Hepatocyte (in vitro differentiated cells): ENCODE measurements around the gene CDK9. TPM values are rescaled to one million over a fixed set of nuclear protein-coding genes. Genes with fewer than 3 reads are reported as not detected.

Experiments
- DNase-seq: peaks from one replicate; pipeline ENCODE4 v3.0.0-alpha.2; 2016; ENCODE audit warnings: low spot score
- H2AFZ ChIP-seq: fragments of 200-600 bp; sonication (generic); 2 replicates; pipeline ENCODE4 v1.6.0; 2016; ENCODE audit warnings: antibody characterized with exemption, mild to moderate bottlenecking
- H3K27ac ChIP-seq: fragments of 200-600 bp; sonication (generic); 2 replicates; pipeline ENCODE4 v1.5.1; 2016; ENCODE audit warnings: mild to moderate bottlenecking
- H3K27me3 ChIP-seq: fragments of 200-600 bp; sonication (generic); 2 replicates; pipeline ENCODE4 v1.6.1; 2016
- H3K36me3 ChIP-seq: fragments of 200-600 bp; sonication (generic); replicated peaks from 2 replicates; pipeline ENCODE4 v1.5.1; 2016; ENCODE audit warnings: low read depth; ENCODE audit not compliant: insufficient read depth
- H3K4me1 ChIP-seq: fragments of 200-600 bp; sonication (generic); 2 replicates; pipeline ENCODE4 v1.5.1; 2016; ENCODE audit warnings: mild to moderate bottlenecking, moderate library complexity; ENCODE audit not compliant: insufficient read depth
- H3K4me2 ChIP-seq: fragments of 200-600 bp; sonication (generic); 2 replicates; pipeline ENCODE4 v1.6.0; 2016
- H3K4me3 ChIP-seq: fragments of 200-600 bp; sonication (generic); 2 replicates; pipeline ENCODE4 v1.5.1; 2016; ENCODE audit warnings: mild to moderate bottlenecking
- H3K79me2 ChIP-seq: fragments of 200-600 bp; sonication (generic); 2 replicates; pipeline ENCODE4 v1.6.0; 2017; ENCODE audit warnings: mild to moderate bottlenecking
- H3K9me2 ChIP-seq: fragments of 200-600 bp; sonication (generic); replicated peaks from 2 replicates; pipeline ENCODE4 v1.6.0; 2017; ENCODE audit warnings: mild to moderate bottlenecking; ENCODE audit not compliant: insufficient read depth
- H3K9me3 ChIP-seq: fragments of 200-600 bp; sonication (generic); 2 replicates; pipeline ENCODE4 v1.5.1; 2016; ENCODE audit warnings: low read depth, mild to moderate bottlenecking
- H4K20me1 ChIP-seq: fragments of 200-600 bp; sonication (generic); 2 replicates; pipeline ENCODE4 v1.6.0; 2016; ENCODE audit warnings: mild to moderate bottlenecking; ENCODE audit not compliant: insufficient read depth, poor library complexity, severe bottlenecking
- CTCF ChIP-seq: fragments of 200-600 bp; sonication (generic); IDR thresholded peaks from 2 replicates; pipeline ENCODE4 v1.5.1; 2016; ENCODE audit warnings: antibody characterized with exemption, mild to moderate bottlenecking; ENCODE audit not compliant: poor library complexity
- EZH2 ChIP-seq: fragments of 200-600 bp; sonication (generic); IDR thresholded peaks from 2 replicates; pipeline ENCODE4 v1.6.1; 2016; ENCODE audit warnings: antibody characterized with exemption, mild to moderate bottlenecking, borderline replicate concordance
- EZH2phosphoT487 ChIP-seq: fragments of 200-600 bp; sonication (generic); IDR thresholded peaks from one replicate; pipeline ENCODE4 v1.6.1; 2018; ENCODE audit warnings: antibody characterized with exemption, mild to moderate bottlenecking, low read depth, moderate library complexity; ENCODE audit not compliant: unreplicated experiment, severe bottlenecking
- WGBS: methylation state at CpG from one replicate; pipeline ENCODE4 v1.1.6; 2016; ENCODE audit warnings: low lambda C conversion rate; ENCODE audit errors: missing lambda C conversion rate; 5-methylcytosine and 5-hydroxymethylcytosine counted together
- polyA plus RNA-seq: library from polyadenylated mRNA; unstranded; fragments of >200 nt; fragmentation: Nextera tagmentation; extraction: Ambion mirVana; gene quantifications from 2 replicates; pipeline ENCODE4 v1.2.1, GENCODE V29; 2016
- total RNA-seq: library from RNA; depleted of rRNA; stranded (reverse); fragments of >200 nt; gene quantifications from 2 replicates; pipeline ENCODE4 v1.2.3, GENCODE V29; 2014

CDK9 gene
- total and polyA plus RNA-seq, 2 experiments from 2014 or later, result 84.6 to 91.4 TPM

- no peaks in the 10 kb centered on the region for H3K9me3 ChIP-seq
- H3K27me3 ChIP-seq, result no peaks in the 10 kb centered on the region
- no peak for DNase-seq
- H3K4me2 ChIP-seq, result no peak overlapping the region
- no peak overlapping the region for H2AFZ ChIP-seq
- H3K36me3 ChIP-seq, result peaks cover 3% of the 10 kb centered on the region
- H3K9me2 ChIP-seq, result no peaks in the 10 kb centered on the region
- H3K4me1 ChIP-seq, result peaks cover 12% of the 10 kb centered on the region
- 95% methylated on average over 4 of the region's 4 CpGs for WGBS
- no peak overlapping the region for H3K4me3 ChIP-seq
- H3K79me2 ChIP-seq, result peaks cover 43% of the 10 kb centered on the region
- no peak overlapping the region for H3K27ac ChIP-seq
- no peak for TF ChIP-seq EZH2
- TF ChIP-seq EZH2phosphoT487, result no peak
- TF ChIP-seq CTCF, result no peak
- peaks cover 49% of the 10 kb centered on the region for H4K20me1 ChIP-seq
Observed at GRCh38 chr9:127791085-127791484, 5.3 kb downstream of the CDK9 start.

- Histone ChIP-seq H2AFZ (no peak overlapping the region), H3K9me3 (no peaks in the 10 kb centered on the region), H4K20me1 (peaks cover 37% of the 10 kb centered on the region), H3K4me1 (peaks cover 5% of the 10 kb centered on the region), H3K4me3 (no peak overlapping the region), H3K27ac (no peak overlapping the region), H3K27me3 (no peaks in the 10 kb centered on the region), H3K79me2 (peaks cover 30% of the 10 kb centered on the region), H3K4me2 (no peak overlapping the region), H3K9me2 (no peaks in the 10 kb centered on the region), H3K36me3 (peaks cover 1% of the 10 kb centered on the region)
- TF ChIP-seq EZH2 (no peak), EZH2phosphoT487 (no peak), CTCF (no peak)
- DNase-seq, result no peak
- 91% methylated on average over 7 of the region's 7 CpGs for WGBS
Observed at GRCh38 chr9:127792417-127793031, 6.7 kb downstream of the CDK9 start.

GRCh38 chr9:127793093-127793708, 7.4 kb downstream of the CDK9 start:
- H3K36me3 ChIP-seq, result no peaks in the 10 kb centered on the region
- H3K9me3 ChIP-seq, result no peaks in the 10 kb centered on the region
- H4K20me1 ChIP-seq, result peaks cover 30% of the 10 kb centered on the region
- H3K27ac ChIP-seq, result no peak overlapping the region
- 69% methylated on average over 8 of the region's 8 CpGs for WGBS
- H3K4me3 ChIP-seq, result no peak overlapping the region
- no peak overlapping the region for H2AFZ ChIP-seq
- no peak for DNase-seq
- no peak overlapping the region for H3K4me2 ChIP-seq
- peaks cover 6% of the 10 kb centered on the region for H3K4me1 ChIP-seq
- peaks cover 24% of the 10 kb centered on the region for H3K79me2 ChIP-seq
- no peaks in the 10 kb centered on the region for H3K27me3 ChIP-seq
- TF ChIP-seq EZH2phosphoT487 (no peak), CTCF (no peak), EZH2 (no peak)
- H3K9me2 ChIP-seq, result no peaks in the 10 kb centered on the region
